Keratinocyte (primary cell): ENCODE results near the gene HLF. TPM values are rescaled to one million over a fixed set of nuclear protein-coding genes. Genes with fewer than 3 reads are reported as not detected.
A peak's percentile ranks its signal among the peaks of the same experiment; 100 is the strongest.

Experiments used
- DNase-seq: peaks from one replicate; pipeline ENCODE4 v3.0.0-alpha.2; 2011; ENCODE audit warnings: low read depth, missing footprints, low spot score
- FAIRE-seq: peaks from 2 replicates; lab custom pipeline; 2011; peaks lifted over from hg19 to GRCh38; lab: Jason Lieb, UNC
- H2AFZ ChIP-seq: 2 replicates; pipeline ENCODE4 v1.6.0; 2012; ENCODE audit warnings: low read length, control low read depth, inconsistent platforms; ENCODE audit not compliant: control insufficient read depth
- H3K27ac ChIP-seq: 2 replicates; pipeline ENCODE4 v1.5.1; 2011; ENCODE audit warnings: low read length; ENCODE audit not compliant: control insufficient read depth, insufficient read depth
- H3K27me3 ChIP-seq: 3 replicates; pipeline ENCODE4 v1.6.0; 2011; ENCODE audit warnings: low read length; ENCODE audit not compliant: control insufficient read depth, insufficient read depth; ENCODE audit errors: extremely low read depth
- H3K36me3 ChIP-seq, 2 experiments: 2 replicates in 1 of 2; 3 replicates in 1 of 2; pipeline ENCODE4 v1.5.1; 2011; ENCODE audit warnings: low read length in 2 of 2, mild to moderate bottlenecking in 1 of 2; ENCODE audit not compliant: control insufficient read depth in 2 of 2, insufficient read depth in 2 of 2; ENCODE audit errors: extremely low read depth in 1 of 2
- H3K4me1 ChIP-seq: 3 replicates; pipeline ENCODE4 v1.5.1; 2011; ENCODE audit warnings: low read length; ENCODE audit not compliant: control insufficient read depth, insufficient read depth; ENCODE audit errors: extremely low read depth
- H3K4me2 ChIP-seq: 3 replicates; pipeline ENCODE4 v1.6.0; 2011; ENCODE audit warnings: low read depth, low read length; ENCODE audit not compliant: control insufficient read depth, insufficient read depth; ENCODE audit errors: extremely low read depth
- H3K4me3 ChIP-seq, 3 experiments: fragments of 200-600 bp in 1 of 3; sonication (generic) in 1 of 3; 2 replicates in 2 of 3; 3 replicates in 1 of 3; pipeline ENCODE4 v1.5.1; 2011 to 2016; ENCODE audit warnings: low read length in 3 of 3, mild to moderate bottlenecking in 3 of 3, control low read depth in 2 of 3, inconsistent platforms in 1 of 3, low read depth in 1 of 3, mixed read lengths in 1 of 3, mixed run types in 1 of 3, moderate library complexity in 1 of 3; ENCODE audit not compliant: control insufficient read depth in 2 of 3, insufficient read depth in 2 of 3; ENCODE audit errors: extremely low read depth in 1 of 3
- H3K79me2 ChIP-seq: 2 replicates; pipeline ENCODE4 v1.6.0; 2012; ENCODE audit warnings: low read length; ENCODE audit not compliant: control insufficient read depth, insufficient read depth
- H3K9ac ChIP-seq: 3 replicates; pipeline ENCODE4 v1.6.0; 2011; ENCODE audit warnings: low read length; ENCODE audit not compliant: control insufficient read depth, insufficient read depth; ENCODE audit errors: extremely low read depth
- H3K9me1 ChIP-seq: 3 replicates; pipeline ENCODE4 v1.6.0; 2011; ENCODE audit warnings: low read length; ENCODE audit not compliant: control insufficient read depth, insufficient read depth; ENCODE audit errors: extremely low read depth
- H3K9me3 ChIP-seq: 2 replicates; pipeline ENCODE4 v1.5.1; 2012; ENCODE audit warnings: low read depth, low read length; ENCODE audit not compliant: control insufficient read depth
- H4K20me1 ChIP-seq: 3 replicates; pipeline ENCODE4 v1.6.0; 2011; ENCODE audit warnings: low read length; ENCODE audit not compliant: control insufficient read depth, insufficient read depth; ENCODE audit errors: extremely low read depth
- CTCF ChIP-seq, 3 experiments: IDR thresholded peaks in 1 of 3; conservative IDR thresholded peaks in 1 of 3; optimal IDR thresholded peaks in 1 of 3; 2 replicates in 2 of 3; 3 replicates in 1 of 3; pipeline versions ENCODE3 to v1.5.1; 2011; ENCODE audit warnings: low read length in 3 of 3, mild to moderate bottlenecking in 3 of 3, moderate library complexity in 2 of 3, control low read depth in 1 of 3, inconsistent platforms in 1 of 3; ENCODE audit not compliant: insufficient read depth in 2 of 3; ENCODE audit errors: extremely low read depth in 1 of 3
- EZH2 ChIP-seq: IDR thresholded peaks from one replicate; pipeline ENCODE4 v1.6.1; 2012; ENCODE audit warnings: inconsistent platforms, mild to moderate bottlenecking, low read length, moderate library complexity
- dilution Hi-C: fragments of 300-500 bp; cut with MboI; formaldehyde crosslinking; loops from one replicate; pipeline ENCODE4 v1.7.0; 2020; ENCODE audit warnings: low sequenced_read_pairs; ENCODE audit not compliant: extremely low pct_ligation_motif_present
- polyA plus RNA-seq, 5 experiments: library from polyadenylated mRNA; depleted of rRNA in 3 of 5; stranded (reverse) in 3 of 5; stranded (forward) in 1 of 5; unstranded in 1 of 5; fragments of >200 nt; gene quantifications; 1 replicate in 1 of 5; 2 replicates in 3 of 5; 3 replicates in 1 of 5; pipeline versions ENCODE4 v1.2.1 to v1.2.3, GENCODE V29; 2011 to 2012; ENCODE audit warnings: missing spikeins in 2 of 5, low read depth in 1 of 5, low replicate concordance in 1 of 5

Gene HLF
- polyA plus RNA-seq, 1 donor (not counting 4 experiments of a cell fraction or from before 2014, with no cell fraction given), result 0.21 TPM

GRCh38 chr17:55303008-55303493, 38.3 kb downstream of the HLF start:
- H4K20me1 ChIP-seq, result no peaks in the 10 kb centered on the region
- no peak overlapping the region for H3K9ac ChIP-seq
- H3K4me2 ChIP-seq, result no peak overlapping the region
- H2AFZ ChIP-seq, result no peak overlapping the region
- H3K36me3 ChIP-seq, result no peaks in the 10 kb centered on the region
- H3K27ac ChIP-seq, result no peak overlapping the region
- dilution Hi-C loops, result no loop called here
- H3K4me1 ChIP-seq, result no peaks in the 10 kb centered on the region
- no peaks in the 10 kb centered on the region for H3K79me2 ChIP-seq
- H3K9me1 ChIP-seq, result no peaks in the 10 kb centered on the region
- H3K9me3 ChIP-seq, result no peaks in the 10 kb centered on the region
- DNase-seq, result no peak
- FAIRE-seq, result no peak
- H3K27me3 ChIP-seq, result no peaks in the 10 kb centered on the region
- TF ChIP-seq CTCF (optimal IDR thresholded peaks at IDR 0.05 in 1 of 3, IDR thresholded peaks at IDR 0.05 in 1 of 3, conservative IDR thresholded peaks at IDR 0.05 in 1 of 3; ENCODE audit: extremely low read depth in 1 of 3, insufficient read depth in 2 of 3, low read length in 3 of 3), result no peak
- TF ChIP-seq EZH2, result no peak
- no peak overlapping the region for H3K4me3 ChIP-seq

GRCh38 chr17:55303701-55304145, 39.0 kb downstream of the HLF start:
- Histone ChIP-seq H3K9ac (no peak overlapping the region), H3K27ac (no peak overlapping the region), H3K27me3 (no peaks in the 10 kb centered on the region), H3K4me2 (no peak overlapping the region), H4K20me1 (no peaks in the 10 kb centered on the region), H2AFZ (no peak overlapping the region), H3K4me3 (no peak overlapping the region), H3K9me1 (no peaks in the 10 kb centered on the region), H3K9me3 (no peaks in the 10 kb centered on the region), H3K79me2 (no peaks in the 10 kb centered on the region), H3K4me1 (no peaks in the 10 kb centered on the region), H3K36me3 (no peaks in the 10 kb centered on the region)
- dilution Hi-C loops, result no loop called here
- TF ChIP-seq EZH2 (no peak), CTCF (optimal IDR thresholded peaks at IDR 0.05 in 1 of 3, IDR thresholded peaks at IDR 0.05 in 1 of 3, conservative IDR thresholded peaks at IDR 0.05 in 1 of 3; ENCODE audit: extremely low read depth in 1 of 3, insufficient read depth in 2 of 3, low read length in 3 of 3) (peak in 2 of 3 experiments; percentile 22 to 24)
- FAIRE-seq (no peak), DNase-seq (no peak)
